GM12864 (cell line): ENCODE results near the gene WWP2.

Experiments used
- DNase-seq: peaks from one replicate; pipeline ENCODE4 v3.0.0-alpha.2; 2011; ENCODE audit warnings: low read depth
- H3K4me3 ChIP-seq: 2 replicates; pipeline ENCODE4 v1.5.1; 2011; ENCODE audit warnings: mild to moderate bottlenecking, low read depth, low read length, control low read depth
- CTCF ChIP-seq: IDR thresholded peaks from 2 replicates; pipeline ENCODE4 v1.5.1; 2011; ENCODE audit warnings: low read depth, mild to moderate bottlenecking, moderate library complexity, low read length, control low read depth, inconsistent platforms; ENCODE audit errors: missing control alignments

WWP2 gene

DNA sequence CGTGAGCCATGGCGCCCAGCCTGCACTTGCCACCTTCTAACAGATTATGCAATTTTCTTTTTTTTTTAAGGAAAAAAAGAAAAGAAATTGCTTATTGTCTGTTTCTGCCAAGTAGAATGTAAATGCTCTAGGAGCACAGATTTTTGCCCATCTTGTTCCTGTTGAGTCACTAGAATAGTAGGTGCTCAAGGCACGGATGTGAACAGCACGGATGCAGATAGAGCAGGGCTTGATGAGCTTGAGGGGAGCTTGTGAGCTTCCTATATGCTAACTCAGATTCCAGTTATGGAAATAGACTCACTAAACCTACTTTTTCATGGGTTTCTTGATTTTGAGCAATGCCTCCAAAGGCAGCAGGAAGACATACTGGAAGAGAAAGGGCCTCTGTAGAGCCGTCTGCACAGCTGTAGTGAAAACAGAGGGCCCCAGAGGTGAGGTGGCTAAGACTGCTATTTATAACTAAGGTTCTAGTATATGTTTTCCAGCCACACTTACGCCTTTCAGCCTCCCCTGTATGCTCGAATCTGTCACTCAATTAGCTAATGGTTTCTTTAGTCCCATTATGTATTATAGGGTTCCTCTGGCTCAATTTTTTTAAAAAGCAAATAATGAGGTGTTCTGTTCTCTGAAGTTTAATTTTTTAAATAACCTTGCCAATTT, 72.8 kb downstream of the WWP2 start:
- no peak for TF ChIP-seq CTCF
- H3K4me3 ChIP-seq: no peak overlapping the region
- no peak for DNase-seq

DNA sequence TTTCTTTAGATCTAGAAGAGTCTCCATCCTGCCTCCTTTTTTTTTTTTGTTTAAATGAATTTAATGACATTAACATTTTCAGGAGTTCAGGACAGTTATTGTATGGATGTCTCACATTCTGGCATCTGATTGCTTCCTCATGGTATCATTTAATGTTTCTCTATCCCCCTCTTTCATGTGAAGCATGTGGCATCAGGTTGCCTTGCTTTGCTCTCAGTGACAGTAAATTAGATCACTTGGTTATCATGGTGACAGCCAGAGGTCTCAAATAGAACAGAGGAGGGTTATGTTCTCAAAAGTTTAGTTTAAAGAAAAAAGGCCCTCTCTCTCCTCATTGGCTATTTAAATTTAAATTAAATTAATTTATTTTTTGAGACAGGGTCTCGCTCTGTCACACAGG, 74.1 kb downstream of the WWP2 start:
- no peak overlapping the region for H3K4me3 ChIP-seq
- no peak for DNase-seq
- no peak for TF ChIP-seq CTCF

DNA sequence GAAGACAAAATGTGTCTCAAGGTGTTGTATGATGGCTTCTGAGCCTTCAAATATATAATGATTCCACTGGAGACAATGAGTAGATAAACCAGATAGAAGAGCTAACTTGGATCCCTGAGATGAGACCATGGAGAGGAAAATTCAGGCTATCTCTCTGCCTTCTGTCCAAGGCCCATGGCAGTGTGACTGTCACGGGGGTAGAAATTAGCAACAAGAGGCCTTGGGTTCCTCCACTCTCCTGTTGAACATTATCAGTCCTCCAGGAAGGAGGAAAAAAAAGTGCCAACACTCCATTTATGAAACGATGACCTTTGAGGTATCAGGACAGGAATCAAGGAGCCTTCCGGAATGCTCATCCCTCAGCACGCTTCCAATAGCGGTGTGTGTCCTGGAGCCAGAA, 75.2 kb downstream of the WWP2 start:
- no peak for DNase-seq
- no peak overlapping the region for H3K4me3 ChIP-seq
- no peak for TF ChIP-seq CTCF

DNA sequence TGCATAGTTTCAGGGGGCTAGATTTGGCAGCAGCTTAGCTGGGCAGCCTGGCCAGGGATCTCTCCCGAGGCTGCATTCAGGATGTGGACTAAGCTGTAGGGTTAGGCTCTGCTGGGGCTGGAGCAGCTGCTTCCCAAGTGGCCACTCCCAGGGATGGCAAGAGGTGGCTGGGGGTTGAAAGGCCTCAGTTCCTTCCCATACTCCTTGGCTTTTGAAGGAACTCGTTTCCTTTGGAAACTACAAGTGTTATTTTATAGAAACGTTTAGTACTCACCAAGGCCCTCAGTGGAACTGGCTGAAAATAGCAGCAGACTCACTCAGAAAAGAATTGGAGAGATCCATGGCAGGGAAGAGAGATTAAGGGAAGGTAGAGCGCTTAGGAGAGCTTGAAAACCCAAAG, 76.4 kb downstream of the WWP2 start:
- no peak for TF ChIP-seq CTCF
- no peak overlapping the region for H3K4me3 ChIP-seq
- DNase-seq: no peak

- no peak overlapping the region for H3K4me3 ChIP-seq
- DNase-seq: no peak
- TF ChIP-seq CTCF: no peak
Measured at GRCh38 chr16:69839240-69839688, 77.1 kb downstream of the WWP2 start.

- TF ChIP-seq CTCF: no peak
- H3K4me3 ChIP-seq: no peak overlapping the region
- DNase-seq: no peak
Measured at GRCh38 chr16:69839798-69840409, 77.8 kb downstream of the WWP2 start.

GRCh38 chr16:69840975-69841374, 78.8 kb downstream of the WWP2 start:
- no peak for TF ChIP-seq CTCF
- H3K4me3 ChIP-seq: no peak overlapping the region
- DNase-seq: no peak
